Upper lobe of left lung (tissue), 6 donors: ENCODE results near the gene TKFC. TPM values are rescaled to one million over a fixed set of nuclear protein-coding genes. Genes with fewer than 3 reads are reported as not detected.

ENCODE experiments used
- ATAC-seq, 2 donors: fragments of 200-7000 bp; cut with Tn5 transposase; one replicate each; pipeline ENCODE4 v1.9.1; 2022; ENCODE audit warnings: mild to moderate bottlenecking in 2 of 2, moderate library complexity in 2 of 2; ENCODE audit not compliant: low FRiP score in 2 of 2
- DNase-seq, 2 donors: peaks; one replicate each; pipeline ENCODE4 v3.0.0-alpha.2; 2019 to 2020
- H3K27ac ChIP-seq, 4 donors: fragments of 200-600 bp; sonication (generic); one replicate each; pipeline ENCODE4 v1.5.1; 2016 to 2019
- H3K27me3 ChIP-seq, 4 donors: fragments of 200-600 bp; sonication (generic); one replicate each; pipeline ENCODE4 v1.5.1; 2017 to 2019
- H3K36me3 ChIP-seq, 4 donors: fragments of 200-600 bp; sonication (generic); one replicate each; pipeline ENCODE4 v1.5.1; 2016 to 2019
- H3K4me1 ChIP-seq, 4 donors: fragments of 200-600 bp; sonication (generic); one replicate each; pipeline ENCODE4 v1.5.1; 2018 to 2019
- H3K4me3 ChIP-seq, 4 donors: fragments of 200-600 bp; sonication (generic); one replicate each; pipeline ENCODE4 v1.5.1; 2017 to 2019; ENCODE audit warnings: mild to moderate bottlenecking in 2 of 4, moderate library complexity in 1 of 4
- H3K9me3 ChIP-seq, 4 donors: fragments of 200-600 bp; sonication (generic); one replicate each; pipeline ENCODE4 v1.5.1; 2018 to 2019
- EP300 ChIP-seq, 4 donors: sonication (generic); formaldehyde crosslinking; IDR thresholded peaks; one replicate each; pipeline ENCODE4 v1.5.1; 2017; ENCODE audit warnings: antibody characterized with exemption in 4 of 4, control low read depth in 2 of 4
- POLR2A ChIP-seq, 4 donors: fragments of 450-650 bp; IDR thresholded peaks; one replicate each; pipeline ENCODE4 v1.5.1; 2016 to 2017; ENCODE audit warnings: antibody characterized with exemption in 4 of 4, mild to moderate bottlenecking in 2 of 4
- POLR2AphosphoS5 ChIP-seq, 2 donors: sonication (generic); formaldehyde crosslinking; IDR thresholded peaks; one replicate each; pipeline ENCODE4 v1.5.1; 2017; ENCODE audit warnings: antibody characterized with exemption in 2 of 2
- WGBS, 2 donors: methylation state at CpG; one replicate each; pipeline ENCODE4 v1.1.5; 2017 to 2018; 5-methylcytosine and 5-hydroxymethylcytosine counted together
- total RNA-seq, 6 donors: library from RNA; depleted of rRNA in 4 of 6; stranded (reverse); fragments of >200 nt in 4 of 6; gene quantifications; one replicate each; pipeline versions ENCODE4 v1.1.0 to v1.2.1, GENCODE V29; 2016 to 2021
- TF ChIP-seq, protein P1 (sequence below), 6 experiments: fragments of 450-650 bp in 4 of 6; fragments of 200-600 bp in 2 of 6; sonication (generic) in 2 of 6; IDR thresholded peaks; one replicate each; pipeline ENCODE4 v1.5.1; 2016 to 2019; ENCODE audit warnings: antibody characterized with exemption in 6 of 6
- donor health status: DM: no; HTN: no; CAD: no; lungs with moderate emphysema.
- donor health status: DM: no; HTN: yes; CAD: no; lungs with severe emphysema.

Gene TKFC
- total RNA-seq, 6 donors from 2014 or later: 26.4 to 75.4 (median 36.1) TPM

DNA sequence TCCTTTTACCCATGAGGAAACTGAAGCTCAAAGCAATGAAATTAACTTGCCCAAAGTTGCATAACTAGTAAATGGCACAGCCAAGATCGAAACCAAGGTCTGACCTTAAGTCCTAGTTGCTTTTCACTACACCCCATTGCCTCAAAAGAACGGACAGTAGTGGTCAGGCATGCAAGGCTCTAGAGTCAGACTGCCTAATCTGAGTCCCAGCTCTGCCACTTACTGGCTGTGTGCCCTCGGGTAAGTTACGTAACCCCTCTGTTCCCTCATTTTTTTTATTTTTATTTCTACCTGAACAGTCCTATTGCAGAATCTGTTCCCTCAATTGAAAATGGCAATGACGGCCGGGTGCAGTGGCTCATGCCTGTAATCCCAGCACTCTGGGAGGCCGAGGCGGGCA lies 19.0 kb downstream of the TKFC start:
- Histone ChIP-seq H3K9me3 (no peaks in the 10 kb centered on the region), H3K4me1 (peaks cover 0 to 2% (median 0%) of the 10 kb centered on the region in 4 donors), H3K4me3 (no peak overlapping the region), H3K27ac (no peak overlapping the region), H3K36me3 (peaks cover 3 to 73% (median 59%) of the 10 kb centered on the region in 4 donors), H3K27me3 (no peaks in the 10 kb centered on the region)
- WGBS, 2 donors: 81 to 82% methylated on average over 8 of the region's 8 CpGs
- DNase-seq (no peak), ATAC-seq (no peak)
- TF ChIP-seq, protein P1, sequence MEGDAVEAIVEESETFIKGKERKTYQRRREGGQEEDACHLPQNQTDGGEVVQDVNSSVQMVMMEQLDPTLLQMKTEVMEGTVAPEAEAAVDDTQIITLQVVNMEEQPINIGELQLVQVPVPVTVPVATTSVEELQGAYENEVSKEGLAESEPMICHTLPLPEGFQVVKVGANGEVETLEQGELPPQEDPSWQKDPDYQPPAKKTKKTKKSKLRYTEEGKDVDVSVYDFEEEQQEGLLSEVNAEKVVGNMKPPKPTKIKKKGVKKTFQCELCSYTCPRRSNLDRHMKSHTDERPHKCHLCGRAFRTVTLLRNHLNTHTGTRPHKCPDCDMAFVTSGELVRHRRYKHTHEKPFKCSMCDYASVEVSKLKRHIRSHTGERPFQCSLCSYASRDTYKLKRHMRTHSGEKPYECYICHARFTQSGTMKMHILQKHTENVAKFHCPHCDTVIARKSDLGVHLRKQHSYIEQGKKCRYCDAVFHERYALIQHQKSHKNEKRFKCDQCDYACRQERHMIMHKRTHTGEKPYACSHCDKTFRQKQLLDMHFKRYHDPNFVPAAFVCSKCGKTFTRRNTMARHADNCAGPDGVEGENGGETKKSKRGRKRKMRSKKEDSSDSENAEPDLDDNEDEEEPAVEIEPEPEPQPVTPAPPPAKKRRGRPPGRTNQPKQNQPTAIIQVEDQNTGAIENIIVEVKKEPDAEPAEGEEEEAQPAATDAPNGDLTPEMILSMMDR (IDR thresholded peaks at IDR 0.05): no peak
- no peak for TF ChIP-seq EP300 (IDR thresholded peaks at IDR 0.05)
- no peak for TF ChIP-seq POLR2A (IDR thresholded peaks at IDR 0.05)
- no peak for TF ChIP-seq POLR2AphosphoS5 (IDR thresholded peaks at IDR 0.05)

DNA sequence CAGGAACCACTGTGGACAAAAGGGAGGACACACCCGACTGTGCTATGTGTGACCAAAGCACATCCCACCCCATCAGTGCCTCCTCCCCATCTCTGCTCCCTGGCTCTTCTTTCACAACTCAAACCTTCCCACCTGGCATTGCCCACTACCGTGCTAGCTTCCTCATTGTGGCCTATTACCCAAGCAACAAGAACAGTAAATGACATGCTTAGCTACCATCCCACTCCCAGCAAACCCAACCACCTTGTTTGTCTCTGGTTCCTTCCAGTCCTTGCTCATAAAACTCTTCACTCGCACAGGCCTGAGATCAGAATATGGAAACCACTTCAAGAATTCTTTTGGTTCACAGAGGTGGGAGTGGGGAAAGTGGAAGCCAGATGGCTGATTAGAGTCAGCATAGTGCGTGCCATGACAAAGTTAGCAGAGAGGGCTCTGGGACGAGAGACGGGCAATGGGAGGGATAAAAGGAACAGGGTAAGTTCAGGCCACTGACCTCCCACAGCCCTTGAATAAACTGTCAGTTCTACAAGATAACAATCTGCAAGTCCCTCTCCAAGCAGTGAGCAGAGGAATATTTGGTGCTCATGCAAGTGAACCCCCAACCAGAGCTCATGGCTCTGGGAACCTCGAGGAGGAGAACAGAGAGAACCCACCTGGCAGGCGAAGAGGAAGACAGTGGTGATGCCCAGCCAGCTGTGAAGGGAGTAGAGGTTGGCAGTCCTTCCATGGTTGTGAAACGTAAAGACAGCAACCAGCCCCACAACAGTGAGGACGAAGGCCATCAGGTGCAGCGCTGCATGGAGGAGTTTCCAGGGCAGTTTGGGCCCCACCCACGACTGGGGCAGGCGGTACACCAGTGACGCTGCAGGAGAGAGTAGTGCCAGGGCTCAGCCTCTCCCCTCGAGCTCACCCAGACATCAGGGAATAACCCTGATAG lies 20.4 kb downstream of the TKFC start:
- TF ChIP-seq, protein P1 (IDR thresholded peaks at IDR 0.05): no peak
- TF ChIP-seq POLR2A (IDR thresholded peaks at IDR 0.05): no peak
- no peak for TF ChIP-seq EP300 (IDR thresholded peaks at IDR 0.05)
- no peak for TF ChIP-seq POLR2AphosphoS5 (IDR thresholded peaks at IDR 0.05)
- Histone ChIP-seq H3K27ac (no peak overlapping the region), H3K4me3 (no peak overlapping the region), H3K36me3 (peaks cover 3 to 66% (median 53%) of the 10 kb centered on the region in 4 donors), H3K9me3 (no peaks in the 10 kb centered on the region), H3K27me3 (no peaks in the 10 kb centered on the region), H3K4me1 (peaks cover 3 to 13% (median 7%) of the 10 kb centered on the region in 4 donors)
- WGBS, 2 donors: 83 to 87% methylated on average over 12 to 15 of the region's 15 CpGs
- no peak for DNase-seq
- ATAC-seq: no peak

DNA sequence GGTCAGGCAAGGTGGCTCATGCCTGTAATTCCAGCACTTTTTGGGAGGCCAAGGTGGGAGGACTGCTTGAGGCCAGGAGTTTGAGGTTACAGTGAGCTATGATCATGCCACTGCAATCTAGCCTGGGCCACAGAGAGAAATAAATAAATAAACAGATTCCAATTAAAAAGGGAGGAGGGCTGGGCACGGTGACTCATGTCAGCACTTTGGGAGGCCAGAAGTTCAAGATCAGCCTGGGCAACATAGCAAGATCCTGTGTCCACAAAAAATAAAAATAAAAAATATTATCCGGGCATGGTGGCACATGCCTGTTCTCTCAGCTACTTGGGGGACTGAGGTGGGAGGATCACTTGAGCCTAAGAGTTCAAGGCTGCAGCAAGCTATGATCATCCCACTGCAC lies 21.2 kb downstream of the TKFC start:
- H3K27me3 ChIP-seq: no peaks in the 10 kb centered on the region
- 95 to 97% methylated on average over 2 of the region's 2 CpGs for WGBS, 2 donors
- H3K36me3 ChIP-seq: peaks cover 3 to 58% (median 46%) of the 10 kb centered on the region in 4 donors

DNA sequence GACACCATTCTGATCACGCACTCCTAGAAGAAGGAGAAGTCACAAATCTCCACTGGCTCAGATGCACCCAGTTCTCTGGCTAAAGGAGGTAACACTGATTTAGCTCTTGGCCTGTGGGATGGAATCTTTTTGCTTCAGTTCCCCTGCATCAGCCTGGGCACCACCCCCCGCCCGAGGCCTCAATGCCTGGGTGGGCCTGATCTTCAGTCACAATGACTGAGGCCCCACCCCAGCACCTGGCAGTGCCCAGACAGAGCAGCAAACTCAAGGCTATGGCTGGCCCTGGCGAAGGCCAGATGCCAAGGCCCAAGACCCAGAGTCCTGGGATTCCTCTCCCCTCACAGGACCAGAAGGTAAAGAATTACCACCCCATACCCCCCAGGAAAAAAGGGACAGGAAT lies 23.7 kb downstream of the TKFC start:
- 94 to 100% methylated on average over 4 of the region's 4 CpGs for WGBS, 2 donors
- Histone ChIP-seq H3K9me3 (no peaks in the 10 kb centered on the region), H3K27ac (peak overlapping the region in 1 of 4 donors; percentile 62), H3K4me3 (no peak overlapping the region), H3K27me3 (no peaks in the 10 kb centered on the region), H3K4me1 (peaks cover 21 to 28% (median 22%) of the 10 kb centered on the region in 4 donors), H3K36me3 (peaks cover 3 to 37% (median 27%) of the 10 kb centered on the region in 4 donors)
- TF ChIP-seq EP300 (IDR thresholded peaks at IDR 0.05) (no peak), POLR2AphosphoS5 (IDR thresholded peaks at IDR 0.05) (no peak), POLR2A (IDR thresholded peaks at IDR 0.05) (no peak)
- TF ChIP-seq, protein P1 (IDR thresholded peaks at IDR 0.05): no peak
- ATAC-seq (no peak), DNase-seq (no peak)

More for the DNA sequence above, 21.2 kb downstream of the TKFC start:
- ATAC-seq: no peak
- no peaks in the 10 kb centered on the region for H3K9me3 ChIP-seq
- TF ChIP-seq POLR2A (IDR thresholded peaks at IDR 0.05) (no peak), POLR2AphosphoS5 (IDR thresholded peaks at IDR 0.05) (no peak), EP300 (IDR thresholded peaks at IDR 0.05) (no peak)
- TF ChIP-seq, protein P1 (IDR thresholded peaks at IDR 0.05): no peak
- H3K4me1 ChIP-seq: peaks cover 3 to 13% (median 7%) of the 10 kb centered on the region in 4 donors
- no peak overlapping the region for H3K4me3 ChIP-seq
- DNase-seq: no peak
- no peak overlapping the region for H3K27ac ChIP-seq
